GM12865 (cell line): ENCODE results near the gene GGA1.

ENCODE experiments used
- DNase-seq: peaks from one replicate; pipeline ENCODE4 v3.0.0; 2010; ENCODE audit warnings: low read depth
- H3K4me3 ChIP-seq: 2 replicates; pipeline ENCODE4 v1.5.1; 2011; ENCODE audit warnings: mild to moderate bottlenecking, low read depth, low read length, control low read depth
- CTCF ChIP-seq: IDR thresholded peaks from 2 replicates; pipeline ENCODE4 v1.5.1; 2011; ENCODE audit warnings: low read length, control low read depth, low read depth, inconsistent platforms; ENCODE audit not compliant: insufficient read depth; ENCODE audit errors: missing control alignments

GGA1 gene

GRCh38 chr22:37608477-37609239, at the start of gene GGA1:
Gene GGA1 (plus strand): TSS chr22:37608834. CDS start chr22:37608861, 27 bp downstream.
- peak; percentile 2 for TF ChIP-seq CTCF
- DNase-seq: peak; percentile 99
- H3K4me3 ChIP-seq: peak within 1 kb of the TSS; percentile 77

DNA sequence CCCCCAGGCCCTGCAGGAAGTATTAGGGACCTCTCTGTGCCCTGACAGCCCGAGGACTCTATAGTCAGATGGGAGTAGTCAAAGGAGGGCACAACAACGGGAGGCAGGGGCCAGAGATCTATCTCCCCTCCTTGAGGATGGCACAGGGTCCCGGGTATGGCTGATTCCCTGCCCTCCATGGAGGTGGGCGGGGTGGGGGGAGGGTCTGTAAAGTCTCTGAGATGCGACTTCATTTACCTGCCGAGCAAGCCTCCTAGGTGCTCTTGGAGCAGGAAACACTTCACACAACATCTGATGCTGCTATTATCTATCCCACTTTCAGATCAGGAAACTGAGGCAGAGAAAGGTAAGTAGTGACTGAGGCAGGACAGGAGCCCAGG, 49.1 kb upstream of the GGA1 start:
- no peak overlapping the region for H3K4me3 ChIP-seq
- no peak for TF ChIP-seq CTCF
- no peak for DNase-seq

DNA sequence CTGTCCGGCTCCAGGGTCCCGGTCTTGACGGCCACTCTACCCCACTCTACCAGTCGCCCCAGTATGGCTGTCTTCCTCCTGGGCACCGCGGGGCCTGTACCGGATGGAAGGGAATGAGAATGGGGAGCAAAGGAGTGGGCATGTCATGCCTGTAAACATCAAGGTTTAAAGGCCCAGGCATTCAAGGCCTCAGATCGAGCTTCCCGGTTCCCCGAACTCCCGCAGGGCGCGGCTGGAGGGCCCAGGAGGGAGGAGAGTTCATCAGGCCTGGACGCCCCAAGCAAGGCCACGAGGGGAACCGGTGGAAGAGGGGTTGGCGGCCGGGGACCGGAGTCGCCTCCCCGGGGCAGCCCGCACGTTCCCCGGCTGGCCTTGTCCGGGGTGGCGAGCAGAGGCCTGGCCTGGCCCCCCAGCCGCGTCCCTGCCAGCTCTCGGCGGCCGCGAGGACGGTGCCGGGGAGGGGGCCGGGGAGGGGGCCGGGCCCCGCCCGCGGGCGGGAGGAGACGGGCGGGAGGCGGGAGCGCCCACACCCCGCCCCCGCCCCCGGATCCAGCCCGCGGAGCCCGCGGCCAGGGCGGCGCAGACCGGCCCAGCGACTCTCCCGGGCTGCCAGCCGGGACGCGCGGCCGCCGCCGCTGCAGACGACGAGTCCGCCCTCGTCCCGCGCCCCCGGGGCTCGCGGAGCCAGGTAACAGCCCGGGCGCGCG, 48.6 kb upstream of the GGA1 start, which contains the start of gene CDC42EP1:
Gene CDC42EP1 (plus strand): TSS at position 580 of the 707 bp plus-strand sequence. CDS start 5,870 bp downstream, outside the sequence.
- no peak for TF ChIP-seq CTCF
- DNase-seq: no peak
- no peak within 1 kb of the TSS for H3K4me3 ChIP-seq

DNA sequence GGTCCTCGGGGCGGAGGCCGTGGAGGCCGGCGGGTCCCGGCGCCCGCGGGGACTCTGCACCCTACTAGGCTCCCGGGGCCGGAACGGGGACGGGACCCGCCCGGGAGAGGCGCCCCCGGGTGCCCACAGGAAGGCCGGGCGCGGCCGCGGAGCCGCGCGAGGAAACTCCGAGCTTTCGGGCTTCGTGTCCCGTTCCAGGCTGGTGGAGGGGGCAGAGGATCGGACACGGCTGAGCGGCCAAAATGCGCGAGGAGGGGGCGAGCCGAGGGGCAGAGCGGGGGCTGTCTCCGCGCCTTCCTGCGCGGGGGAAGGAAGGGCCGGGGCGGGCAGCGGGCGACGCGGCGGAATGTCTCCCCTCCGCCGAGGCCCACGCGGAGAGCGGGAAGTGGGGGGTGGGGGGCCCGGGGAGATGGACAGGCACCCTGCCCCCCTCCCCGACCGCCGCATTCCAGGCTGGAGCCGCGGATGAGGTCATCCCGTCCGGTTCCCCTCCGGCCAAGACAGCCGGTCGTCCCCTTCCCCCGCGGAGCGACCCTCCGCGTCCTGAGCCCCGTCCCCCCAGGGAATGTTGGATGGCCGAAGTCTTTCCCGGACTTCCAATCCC, 47.9 kb upstream of the GGA1 start:
- H3K4me3 ChIP-seq: no peak overlapping the region
- no peak for TF ChIP-seq CTCF
- no peak for DNase-seq

GRCh38 chr22:37561212-37562048, 47.2 kb upstream of the GGA1 start:
- peak; percentile 71 for TF ChIP-seq CTCF
- DNase-seq: peak; percentile 73
- no peak overlapping the region for H3K4me3 ChIP-seq
